OCI-LY3 (cell line): ENCODE measurements around the gene FAH.

ENCODE experiments used
- CTCF ChIP-seq: fragments of 200-600, 300-600 bp; sonication (generic); IDR thresholded peaks from 2 replicates; pipeline ENCODE4 v1.5.1; 2014; ENCODE audit warnings: antibody characterized with exemption, low read length, low read depth
- EZH2phosphoT487 ChIP-seq: fragments of 200-600 bp; shearing (Covaris generic); IDR thresholded peaks from 2 replicates; pipeline ENCODE4 v1.6.1; 2018; ENCODE audit warnings: antibody characterized with exemption, mixed run types, low read depth

DNA sequence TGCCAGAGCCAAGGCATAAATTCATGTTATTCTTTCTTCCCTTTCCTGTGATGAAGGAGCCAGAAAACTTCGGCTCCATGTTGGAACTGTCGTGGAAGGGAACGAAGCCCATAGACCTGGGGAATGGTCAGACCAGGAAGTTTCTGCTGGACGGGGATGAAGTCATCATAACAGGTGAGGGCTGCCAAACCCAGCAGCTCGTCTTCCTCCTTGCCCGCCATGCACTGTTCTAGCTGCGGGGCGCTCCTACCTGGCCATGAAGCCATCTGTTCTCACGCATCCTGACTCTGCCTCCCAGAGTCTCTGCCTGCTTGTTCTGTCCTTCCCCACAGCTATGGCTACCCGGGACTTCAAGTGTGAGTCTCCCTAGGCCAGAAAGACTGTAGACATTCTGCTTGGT is 28.2 kb downstream of the FAH start:
- TF ChIP-seq CTCF (no peak), EZH2phosphoT487 (no peak)
